IMR-90 (cell line): ENCODE measurements around the gene USH2A. TPM values are rescaled to one million over a fixed set of nuclear protein-coding genes. Genes with fewer than 3 reads are reported as not detected.

Source experiments
- ATAC-seq: fragments of 200-7000 bp; cut with Tn5 transposase; 2 replicates; pipeline ENCODE4 v1.9.1; 2020; ENCODE audit warnings: low read depth, mild to moderate bottlenecking, moderate library complexity
- BruUV-seq: library from RNA; stranded (reverse); fragments of 400-500 nt; replicated peaks from 2 replicates; lab custom pipeline; 2021; lab: Mats Ljungman, UMichigan
- CTCF ChIA-PET: fragments of 300-600 bp; formaldehyde crosslinking; extraction: SDS; loops from one replicate; lab custom pipeline; 2021; ENCODE audit warnings: antibody characterized with exemption; lab: Yijun Ruan, JAX
- POLR2A ChIA-PET: fragments of 300-600 bp; sonication (Branson Sonifier 250); formaldehyde crosslinking; loops from one replicate; lab custom pipeline; 2022; ENCODE audit warnings: antibody characterized with exemption; ENCODE audit not compliant: unreplicated experiment; lab: Charles Lee
- DNase-seq: peaks from one replicate; pipeline ENCODE4 v3.0.0; 2013
- H2AFZ ChIP-seq: replicated peaks from 2 replicates; pipeline ENCODE3; 2013; ENCODE audit warnings: low read length, mild to moderate bottlenecking; ENCODE audit not compliant: poor library complexity
- H2AK5ac ChIP-seq: 2 replicates; pipeline ENCODE4 v1.6.1; 2013; ENCODE audit warnings: low read depth, low read length, inconsistent platforms
- H2AK9ac ChIP-seq: replicated peaks from 2 replicates; pipeline ENCODE3; 2013; ENCODE audit warnings: mild to moderate bottlenecking, low read depth, low read length, moderate library complexity; ENCODE audit not compliant: poor library complexity
- H2BK120ac ChIP-seq: 2 replicates; pipeline ENCODE4 v1.6.1; 2013; ENCODE audit warnings: low read depth, low read length, inconsistent platforms
- H2BK15ac ChIP-seq: 3 replicates; pipeline ENCODE4 v1.6.1; 2013; ENCODE audit warnings: low read depth, low read length, inconsistent platforms
- H2BK20ac ChIP-seq: 2 replicates; pipeline ENCODE4 v1.6.1; 2013; ENCODE audit warnings: low read depth, mild to moderate bottlenecking, inconsistent platforms, low read length, moderate library complexity
- H2BK5ac ChIP-seq: 2 replicates; pipeline ENCODE4 v1.6.1; 2013; ENCODE audit warnings: mild to moderate bottlenecking, low read depth, low read length, inconsistent platforms; ENCODE audit not compliant: poor library complexity, severe bottlenecking
- H3K14ac ChIP-seq: replicated peaks from 2 replicates; pipeline ENCODE4 v1.6.1; 2013; ENCODE audit warnings: low read depth, low read length, inconsistent platforms
- H3K18ac ChIP-seq: 2 replicates; pipeline ENCODE4 v1.6.1; 2013; ENCODE audit warnings: low read depth, low read length, control low read depth
- H3K23ac ChIP-seq: 2 replicates; pipeline ENCODE4 v1.6.1; 2013; ENCODE audit warnings: low read depth, low read length, inconsistent platforms
- H3K27ac ChIP-seq: 2 replicates; pipeline ENCODE4 v1.5.1; 2013; ENCODE audit warnings: mild to moderate bottlenecking, control low read depth, low read length; ENCODE audit not compliant: insufficient read depth
- H3K27me3 ChIP-seq: 2 replicates; pipeline ENCODE4 v1.6.1; 2013; ENCODE audit warnings: low read length; ENCODE audit not compliant: control insufficient read depth, insufficient read depth
- H3K36me3 ChIP-seq: 2 replicates; pipeline ENCODE4 v1.6.1; 2013; ENCODE audit warnings: low read length, mixed read lengths; ENCODE audit not compliant: control insufficient read depth, insufficient read depth
- H3K4ac ChIP-seq: 2 replicates; pipeline ENCODE4 v1.6.1; 2013; ENCODE audit warnings: low read depth, low read length, inconsistent platforms
- H3K4me1 ChIP-seq: 2 replicates; pipeline ENCODE4 v1.6.1; 2013; ENCODE audit warnings: low read length, mixed read lengths; ENCODE audit not compliant: control insufficient read depth, insufficient read depth
- H3K4me2 ChIP-seq: 2 replicates; pipeline ENCODE4 v1.6.1; 2013; ENCODE audit warnings: low read depth, mild to moderate bottlenecking, control low read depth, low read length, moderate library complexity
- H3K4me3 ChIP-seq: 2 replicates; pipeline ENCODE4 v1.5.1; 2013; ENCODE audit warnings: low read depth, mild to moderate bottlenecking, control low read depth, low read length, moderate library complexity; ENCODE audit not compliant: insufficient read depth
- H3K56ac ChIP-seq: 2 replicates; pipeline ENCODE4 v1.6.1; 2013; ENCODE audit warnings: low read length, inconsistent platforms; ENCODE audit not compliant: insufficient read depth; ENCODE audit errors: extremely low read depth
- H3K79me1 ChIP-seq, 2 experiments: 2 replicates each; pipeline ENCODE4 v1.6.1; 2013; ENCODE audit warnings: low read length in 2 of 2, inconsistent platforms in 1 of 2, low read depth in 1 of 2
- H3K9ac ChIP-seq: 2 replicates; pipeline ENCODE4 v1.6.1; 2013; ENCODE audit warnings: low read depth, low read length, control low read depth
- H3K9me1 ChIP-seq: 2 replicates; pipeline ENCODE4 v1.6.1; 2013; ENCODE audit warnings: low read length, inconsistent platforms; ENCODE audit not compliant: insufficient read depth
- H3K9me3 ChIP-seq: 2 replicates; pipeline ENCODE4 v1.6.1; 2013; ENCODE audit warnings: low read length; ENCODE audit not compliant: control insufficient read depth, insufficient read depth
- H4K20me1 ChIP-seq: 2 replicates; pipeline ENCODE4 v1.6.1; 2013; ENCODE audit warnings: low read length, inconsistent platforms; ENCODE audit not compliant: insufficient read depth
- H4K5ac ChIP-seq: 2 replicates; pipeline ENCODE4 v1.6.1; 2013; ENCODE audit warnings: mild to moderate bottlenecking, low read depth, low read length, control low read depth
- H4K8ac ChIP-seq, 2 experiments: 2 replicates each; pipeline ENCODE4 v1.6.1; 2013; ENCODE audit warnings: low read depth in 2 of 2, low read length in 2 of 2, control low read depth in 1 of 2, inconsistent platforms in 1 of 2
- H4K91ac ChIP-seq: 2 replicates; pipeline ENCODE4 v1.6.1; 2013; ENCODE audit warnings: low read depth, low read length, inconsistent platforms; ENCODE audit not compliant: insufficient read depth
- FOS ChIP-seq: fragments of 150-350 bp; IDR thresholded peaks from 2 replicates; pipeline ENCODE4 v1.6.1; 2016; ENCODE audit warnings: low read depth, low read length
- MAFK ChIP-seq: IDR thresholded peaks from 2 replicates; pipeline ENCODE4 v1.6.1; 2012; ENCODE audit warnings: low read depth, low read length, improper control_type of control experiment
- RAD21 ChIP-seq: IDR thresholded peaks from 2 replicates; pipeline ENCODE4 v1.6.1; 2012; ENCODE audit warnings: low read length, improper control_type of control experiment
- RFX5 ChIP-seq: IDR thresholded peaks from 2 replicates; pipeline ENCODE4 v1.8.0; 2012; ENCODE audit warnings: low read depth, mild to moderate bottlenecking, low read length, moderate library complexity
- SMC3 ChIP-seq: fragments of 150-350 bp; IDR thresholded peaks from 2 replicates; pipeline ENCODE4 v1.6.1; 2016; ENCODE audit warnings: low read depth, mild to moderate bottlenecking, antibody characterized with exemption, low read length, moderate library complexity
- dilution Hi-C: fragments of 300-500 bp; cut with HindIII; formaldehyde crosslinking; loops from one replicate; pipeline ENCODE4 v1.14.3; 2018; ENCODE audit warnings: low sequenced_read_pairs; ENCODE audit not compliant: unreplicated experiment
- in situ Hi-C: fragments of 300-500 bp; cut with MboI; formaldehyde crosslinking; loops from 3 replicates; pipeline ENCODE4 v1.14.3; 2019; ENCODE audit warnings: low sequenced_read_pairs, inconsistent platforms, mixed read lengths
- intact Hi-C: fragments of 100-400 bp; cut with micrococcal nuclease; formaldehyde crosslinking; loops from 2 replicates; pipeline ENCODE4 v1.10.0; 2022
- polyA plus RNA-seq, 3 experiments: library from polyadenylated mRNA; depleted of rRNA; stranded (reverse); fragments of >200 nt; gene quantifications; 2 replicates each; pipeline ENCODE4 v1.2.3, GENCODE V29; 2012; ENCODE audit warnings: low replicate concordance in 1 of 3
- total RNA-seq: library from RNA; depleted of rRNA; stranded (reverse); fragments of >200 nt; gene quantifications from 2 replicates; pipeline ENCODE4 v1.2.3, GENCODE V29; 2012
- TF ChIP-seq, protein P1 (sequence below): conservative IDR thresholded peaks from 2 replicates; pipeline ENCODE4 v1.5.1; 2012; ENCODE audit warnings: mild to moderate bottlenecking, low read depth, low read length, improper control_type of control experiment

Gene USH2A
- total and polyA plus RNA-seq, 2 of the 4 experiments (the other 2 are of a cell fraction), result under 0.01 to 0.02 TPM

DNA sequence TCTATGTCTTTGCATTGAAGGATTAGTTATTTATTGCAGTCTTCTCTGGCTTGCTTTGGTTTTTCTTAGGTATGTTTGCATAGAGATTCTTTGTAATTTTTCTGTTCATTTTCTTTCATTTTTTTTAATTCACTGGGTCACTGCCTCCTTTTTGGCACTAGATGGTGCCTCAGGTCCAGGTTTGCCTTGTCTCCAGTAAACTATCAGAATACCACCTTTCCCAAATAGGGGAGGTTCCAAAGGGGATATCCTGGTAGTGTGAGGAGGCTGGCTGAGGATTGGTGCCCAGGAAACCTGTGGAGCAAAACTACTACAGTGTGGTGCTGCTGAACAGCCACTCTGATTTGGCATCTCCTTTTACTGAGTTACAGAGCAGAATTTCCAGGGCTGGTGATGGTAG, 599.0 kb downstream of the USH2A start:
- Histone ChIP-seq H4K91ac (no peak overlapping the region), H2BK5ac (no peak overlapping the region), H3K9me1 (no peaks in the 10 kb centered on the region), H2AK9ac (no peak overlapping the region), H2AK5ac (peak overlapping the region; percentile 45; the same call in 1 of the 2 replicates), H3K79me1 (no peaks in the 10 kb centered on the region), H3K9ac (no peak overlapping the region), H3K14ac (no peak overlapping the region), H2BK120ac (peak overlapping the region; percentile 47; the same call in 1 of the 2 replicates), H2AFZ (peak overlapping the region; percentile 71), H2BK15ac (peak overlapping the region; percentile 39; the same call in 1 of the 3 replicates), H3K4me1 (no peaks in the 10 kb centered on the region), H3K4me2 (no peak overlapping the region), H3K9me3 (no peaks in the 10 kb centered on the region), H3K27me3 (no peaks in the 10 kb centered on the region), H3K56ac (no peak overlapping the region), H3K23ac (no peak overlapping the region), H3K4me3 (no peak overlapping the region), H3K27ac (no peak overlapping the region), H4K20me1 (no peaks in the 10 kb centered on the region), H3K36me3 (no peaks in the 10 kb centered on the region), H2BK20ac (peak overlapping the region; percentile 32; the same call in 1 of the 2 replicates), H4K8ac (peak overlapping the region in 1 of 2 experiments; percentile 44; a peak in 1 of 4 replicates), H3K4ac (0 out of 2 replicates have a peak overlapping the region, but pooled peaks have one; percentile 30), H4K5ac (no peak overlapping the region), H3K18ac (no peak overlapping the region)
- intact Hi-C loops, result loop anchor here (1.0 to 5.0 kb wide), 6 partner anchors 295 to 1923 kb away; no protein-coding TSS in a partner anchor
- ChIA-PET CTCF (no interaction called here), POLR2A (no interaction called here)
- dilution Hi-C loops, result no loop called here
- TF ChIP-seq, protein P1, sequence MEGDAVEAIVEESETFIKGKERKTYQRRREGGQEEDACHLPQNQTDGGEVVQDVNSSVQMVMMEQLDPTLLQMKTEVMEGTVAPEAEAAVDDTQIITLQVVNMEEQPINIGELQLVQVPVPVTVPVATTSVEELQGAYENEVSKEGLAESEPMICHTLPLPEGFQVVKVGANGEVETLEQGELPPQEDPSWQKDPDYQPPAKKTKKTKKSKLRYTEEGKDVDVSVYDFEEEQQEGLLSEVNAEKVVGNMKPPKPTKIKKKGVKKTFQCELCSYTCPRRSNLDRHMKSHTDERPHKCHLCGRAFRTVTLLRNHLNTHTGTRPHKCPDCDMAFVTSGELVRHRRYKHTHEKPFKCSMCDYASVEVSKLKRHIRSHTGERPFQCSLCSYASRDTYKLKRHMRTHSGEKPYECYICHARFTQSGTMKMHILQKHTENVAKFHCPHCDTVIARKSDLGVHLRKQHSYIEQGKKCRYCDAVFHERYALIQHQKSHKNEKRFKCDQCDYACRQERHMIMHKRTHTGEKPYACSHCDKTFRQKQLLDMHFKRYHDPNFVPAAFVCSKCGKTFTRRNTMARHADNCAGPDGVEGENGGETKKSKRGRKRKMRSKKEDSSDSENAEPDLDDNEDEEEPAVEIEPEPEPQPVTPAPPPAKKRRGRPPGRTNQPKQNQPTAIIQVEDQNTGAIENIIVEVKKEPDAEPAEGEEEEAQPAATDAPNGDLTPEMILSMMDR, result peak; percentile 83
- TF ChIP-seq FOS, result no peak
- peak; percentile 93 for TF ChIP-seq RAD21
- TF ChIP-seq RFX5, result no peak
- no peak for TF ChIP-seq MAFK
- peak; percentile 79 for TF ChIP-seq SMC3
- peak; percentile 77 for ATAC-seq
- BruUV-seq, result no TSS peak
- peak; percentile 45 for DNase-seq
- in situ Hi-C loops, result no loop called here
